Ishikawa (cell line): Measurements from ENCODE around the gene MYO16.

ENCODE experiments used
- CREB1 ChIP-seq: IDR thresholded peaks from 2 replicates; pipeline ENCODE4 v1.6.1; 2012; ENCODE audit warnings: low read depth
- EGR1 ChIP-seq: IDR thresholded peaks from 2 replicates; pipeline ENCODE4 v1.6.1; 2012
- MAX ChIP-seq: IDR thresholded peaks from 2 replicates; pipeline ENCODE4 v1.6.1; 2012
- RAD21 ChIP-seq: IDR thresholded peaks from 2 replicates; pipeline ENCODE4 v1.6.1; 2012; ENCODE audit warnings: low read depth
- USF1 ChIP-seq: IDR thresholded peaks from 2 replicates; pipeline ENCODE4 v1.6.1; 2012

- no peak for TF ChIP-seq USF1
- no peak for TF ChIP-seq EGR1
- no peak for TF ChIP-seq CREB1
- no peak for TF ChIP-seq RAD21
- no peak for TF ChIP-seq MAX
Observed at GRCh38 chr13:108629181-108629752, at the start of gene MYO16.
